ENCODE data around the gene MPO.

GRCh38 chr17:58249270-58250133 lies 31.2 kb downstream of the MPO start:
- TF ChIP-seq POLR2A (IDR thresholded peaks at IDR 0.05) (no peak), EP300 (IDR thresholded peaks at IDR 0.05) (no peak), CTCF (IDR thresholded peaks at IDR 0.05) (peak; percentile 66 to 96 (median 74))

Data from ovary (tissue), 3 donors.